Measurements from ENCODE around the gene GCC1. TPM values are rescaled to one million over a fixed set of nuclear protein-coding genes. Genes with fewer than 3 reads are reported as not detected.
"Not testable (repeated sequence)": the region's sequence is repeated elsewhere in the genome, so short reads cannot be mapped to it uniquely, and the experiment has no call there.

Gene GCC1
- total RNA-seq, 2 donors from 2014 or later: 9.6 to 11.0 TPM

DNA sequence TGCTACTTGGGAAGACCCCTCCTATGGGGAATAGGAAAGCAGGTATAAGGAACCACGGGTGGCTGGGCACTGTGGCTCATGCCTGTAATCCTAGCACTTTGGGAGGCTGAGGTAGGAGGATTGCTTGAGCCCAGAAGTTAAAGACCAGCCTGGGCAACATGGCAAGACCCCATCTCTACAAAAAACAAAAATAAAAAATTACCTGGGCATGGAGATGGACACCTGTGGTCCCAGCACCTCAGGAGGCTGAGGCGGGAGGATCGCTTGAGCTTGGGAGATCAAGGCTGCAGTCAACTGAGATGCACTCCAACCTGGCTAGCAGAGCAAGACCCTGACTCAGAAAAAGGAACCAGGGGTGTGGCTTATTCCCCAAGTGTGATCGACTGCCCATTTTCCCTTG is 7.2 kb upstream of the GCC1 start:
- intact Hi-C loops (cut with DNase I): no loop called here
- DNase-seq (ENCODE audit: low spot score): no peak

DNA sequence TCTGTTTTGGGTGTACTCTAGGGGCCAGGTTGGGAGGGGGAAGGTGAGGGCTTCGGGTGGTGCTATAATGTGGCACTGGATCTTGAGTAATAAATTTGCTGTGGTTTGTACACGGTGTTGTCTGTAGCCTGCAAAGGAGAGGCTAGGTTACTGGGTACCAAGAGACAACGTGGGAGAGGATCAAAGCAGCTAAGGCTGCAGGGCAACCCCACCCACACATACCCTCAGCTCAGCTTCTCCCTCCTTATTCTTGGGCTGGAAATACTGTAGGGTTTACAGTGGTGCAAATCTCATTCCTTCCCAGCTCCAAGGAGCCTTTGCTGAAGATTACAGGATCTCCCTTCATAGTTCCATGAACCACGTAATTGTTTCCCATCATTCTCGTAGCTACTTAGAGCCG is 6.2 kb upstream of the GCC1 start:
- intact Hi-C loops (cut with DNase I): no loop called here
- DNase-seq (ENCODE audit: low spot score): no peak

DNA sequence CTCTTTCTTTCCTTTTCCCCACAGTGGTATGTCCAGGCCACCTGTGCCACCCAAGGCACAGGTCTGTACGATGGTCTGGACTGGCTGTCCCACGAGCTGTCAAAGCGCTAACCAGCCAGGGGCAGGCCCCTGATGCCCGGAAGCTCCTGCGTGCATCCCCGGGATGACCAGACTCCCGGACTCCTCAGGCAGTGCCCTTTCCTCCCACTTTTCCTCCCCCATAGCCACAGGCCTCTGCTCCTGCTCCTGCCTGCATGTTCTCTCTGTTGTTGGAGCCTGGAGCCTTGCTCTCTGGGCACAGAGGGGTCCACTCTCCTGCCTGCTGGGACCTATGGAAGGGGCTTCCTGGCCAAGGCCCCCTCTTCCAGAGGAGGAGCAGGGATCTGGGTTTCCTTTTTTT is 5.8 kb upstream of the GCC1 start:
- no peak for DNase-seq (ENCODE audit: low spot score)
- intact Hi-C loops (cut with DNase I): no loop called here

DNA sequence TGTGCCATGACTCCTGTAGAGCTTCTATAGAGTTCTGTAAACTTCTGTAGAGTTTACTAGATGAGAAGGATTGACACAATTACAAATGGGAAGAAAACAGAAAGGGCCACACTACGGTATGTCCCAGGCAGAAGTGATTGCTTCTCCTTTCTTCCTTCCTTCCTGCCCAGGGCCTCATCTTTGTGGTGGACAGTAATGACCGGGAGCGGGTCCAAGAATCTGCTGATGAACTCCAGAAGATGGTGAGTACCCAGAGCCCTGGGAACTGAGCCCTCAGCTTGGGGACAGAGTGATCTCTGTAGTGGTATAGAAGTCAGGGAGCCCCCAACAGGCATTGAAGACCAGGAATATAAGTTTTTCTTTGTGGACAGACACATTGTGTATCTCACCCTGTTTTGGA is 4.5 kb upstream of the GCC1 start:
- intact Hi-C loops (cut with DNase I): loop anchor here in 1 of 2 donors (5.0 kb wide), 1 partner anchor 62 kb away; the partner anchor contains the start of gene SND1
- DNase-seq (ENCODE audit: low spot score): no peak

DNA sequence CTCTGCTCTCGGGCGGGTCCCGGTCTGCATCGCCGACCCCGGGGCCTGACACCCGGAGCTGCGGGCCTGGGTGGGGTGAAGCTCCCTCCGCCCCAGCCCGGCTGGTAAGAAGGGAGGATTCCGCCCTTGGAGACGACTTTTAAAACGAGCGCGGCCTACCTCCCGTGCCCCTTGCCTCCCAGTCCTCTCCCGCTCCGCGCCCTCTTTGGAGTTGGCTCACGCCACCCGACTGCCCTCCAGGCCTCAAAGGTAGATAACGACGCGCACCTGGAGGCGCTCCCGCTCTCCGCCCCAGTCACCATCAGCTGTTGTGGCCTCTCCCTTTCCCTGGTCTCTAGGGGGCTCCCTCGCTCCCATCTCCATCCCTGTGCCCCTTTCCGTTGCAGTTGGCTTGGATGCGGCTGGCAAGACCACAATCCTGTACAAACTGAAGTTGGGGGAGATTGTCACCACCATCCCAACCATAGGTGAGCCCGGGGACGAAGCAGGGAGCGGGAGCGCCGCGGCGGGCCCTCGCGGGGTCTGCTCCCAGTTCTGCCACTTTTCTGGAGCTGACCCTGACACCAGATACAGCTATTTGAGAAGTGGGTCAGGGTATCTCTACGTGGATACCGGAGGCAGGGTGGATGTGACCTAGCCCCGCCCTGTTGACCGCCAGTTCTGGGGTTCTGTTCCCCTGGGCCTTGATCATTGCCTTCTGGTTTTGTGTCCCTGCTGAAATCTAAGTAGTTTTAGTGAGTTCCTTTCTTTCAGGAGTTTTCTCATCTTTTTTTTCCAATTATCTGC is 3.5 kb upstream of the GCC1 start:
- intact Hi-C loops (cut with DNase I): loop anchor here in 1 of 2 donors (5.0 kb wide), 1 partner anchor 63 kb away; the partner anchor contains the start of gene SND1
- DNase-seq (ENCODE audit: low spot score): peak; percentile 80

DNA sequence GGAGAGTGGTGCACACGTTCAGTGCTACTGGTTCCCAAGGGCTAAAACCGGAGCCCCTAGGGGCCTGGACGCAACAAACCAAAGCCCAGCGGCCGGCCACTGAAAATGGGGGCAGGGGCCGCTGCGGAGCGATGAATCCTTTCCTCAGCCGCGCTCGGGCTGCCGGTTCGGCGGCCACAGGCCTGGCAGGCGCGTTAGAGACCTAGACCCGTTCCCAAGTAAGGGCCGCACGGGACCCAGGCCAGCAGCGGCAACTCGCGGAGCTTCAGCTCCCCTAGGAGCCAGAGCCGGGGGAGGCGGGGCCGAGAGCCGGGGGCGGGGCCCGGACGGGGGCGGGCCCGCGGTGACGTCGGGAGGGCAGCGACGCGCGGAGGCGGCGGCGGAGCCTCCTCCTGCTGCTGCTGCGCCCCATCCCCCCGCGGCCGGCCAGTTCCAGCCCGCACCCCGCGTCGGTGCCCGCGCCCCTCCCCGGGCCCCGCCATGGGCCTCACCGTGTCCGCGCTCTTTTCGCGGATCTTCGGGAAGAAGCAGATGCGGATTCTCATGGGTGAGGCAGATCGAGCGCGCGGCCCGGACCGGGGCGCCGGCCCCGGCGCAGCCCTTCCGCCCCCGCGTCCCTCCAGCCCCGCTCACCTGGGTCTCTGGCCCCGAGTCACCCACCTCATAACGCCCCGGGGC is 2.8 kb upstream of the GCC1 start, which contains the start of gene ARF5:
ARF5 (plus strand) TSS at position 393 of the 678 bp plus-strand sequence; CDS start at position 481, 88 bp downstream.
- intact Hi-C loops (cut with DNase I): loop anchor here in 1 of 2 donors (5.0 kb wide), 1 partner anchor 64 kb away; the partner anchor contains the start of gene SND1
- DNase-seq (ENCODE audit: low spot score): peak; percentile 96

DNA sequence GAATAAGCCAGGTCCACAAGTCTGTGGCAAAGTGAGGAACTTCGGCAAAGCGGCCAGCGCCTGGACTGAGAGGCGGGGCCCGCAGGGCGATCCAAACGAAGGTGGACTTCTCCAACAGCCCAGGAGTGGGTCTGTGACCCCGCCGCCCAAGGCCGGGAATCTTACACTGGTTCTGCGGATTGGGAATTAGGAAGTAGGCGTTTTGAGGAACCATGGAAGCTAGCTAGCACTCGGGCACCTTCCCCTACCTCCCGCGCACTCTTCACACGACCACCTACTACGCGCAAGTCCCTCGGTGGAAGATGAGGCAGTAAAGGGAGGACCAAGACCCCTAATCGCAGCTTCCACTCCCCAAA is 2.2 kb upstream of the GCC1 start:
- peak; percentile 82 for DNase-seq (ENCODE audit: low spot score)
- intact Hi-C loops (cut with DNase I): loop anchor here in 1 of 2 donors (5.0 kb wide), 1 partner anchor 65 kb away; the partner anchor contains the start of gene SND1

DNA sequence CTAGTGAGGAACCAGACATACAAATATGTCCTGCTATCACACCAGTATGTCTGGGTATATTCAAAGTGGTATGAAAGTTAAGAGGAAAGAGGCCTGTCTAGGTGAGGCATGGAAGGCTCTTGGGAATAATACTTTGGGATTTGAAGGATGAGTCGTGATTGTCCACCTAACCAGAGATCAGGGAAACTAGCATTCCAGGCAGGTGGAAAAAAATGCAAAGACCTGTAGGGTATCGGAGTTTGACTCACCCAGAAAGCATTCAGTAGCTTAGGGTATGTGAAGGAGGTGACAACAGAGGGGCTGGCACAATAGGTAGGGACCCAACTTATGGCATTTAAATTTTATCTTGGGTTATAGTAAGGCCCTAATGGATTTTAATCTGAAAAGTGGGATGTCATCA is 950 bp upstream of the GCC1 start:
- intact Hi-C loops (cut with DNase I): loop anchor here in 1 of 2 donors (5.0 kb wide), 1 partner anchor 66 kb away; the partner anchor contains the start of gene SND1
- DNase-seq (ENCODE audit: low spot score): no peak

DNA sequence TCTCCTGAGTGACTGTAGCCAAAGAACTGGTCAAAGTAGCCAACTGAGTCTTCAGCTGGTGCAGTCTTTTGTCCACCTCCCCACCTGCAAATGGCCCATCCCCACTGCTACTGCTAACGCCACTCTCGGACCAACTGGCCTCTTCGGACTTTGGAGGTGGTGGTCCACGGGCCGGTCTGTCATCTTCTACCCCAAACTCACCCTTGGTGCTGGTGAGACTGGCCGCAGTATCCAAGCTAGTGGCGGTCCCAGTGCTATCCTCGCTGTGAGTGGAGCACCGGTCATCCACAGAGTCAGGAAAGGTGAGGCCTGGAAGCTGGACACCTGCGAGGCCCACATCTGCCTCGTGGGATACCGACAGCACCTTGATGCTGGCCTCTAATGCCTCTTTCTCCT is 750 bp downstream of the GCC1 start:
- intact Hi-C loops (cut with DNase I): loop anchor here in 1 of 2 donors (5.0 kb wide), 1 partner anchor 68 kb away; the partner anchor contains the start of gene SND1
- no peak for DNase-seq (ENCODE audit: low spot score)

DNA sequence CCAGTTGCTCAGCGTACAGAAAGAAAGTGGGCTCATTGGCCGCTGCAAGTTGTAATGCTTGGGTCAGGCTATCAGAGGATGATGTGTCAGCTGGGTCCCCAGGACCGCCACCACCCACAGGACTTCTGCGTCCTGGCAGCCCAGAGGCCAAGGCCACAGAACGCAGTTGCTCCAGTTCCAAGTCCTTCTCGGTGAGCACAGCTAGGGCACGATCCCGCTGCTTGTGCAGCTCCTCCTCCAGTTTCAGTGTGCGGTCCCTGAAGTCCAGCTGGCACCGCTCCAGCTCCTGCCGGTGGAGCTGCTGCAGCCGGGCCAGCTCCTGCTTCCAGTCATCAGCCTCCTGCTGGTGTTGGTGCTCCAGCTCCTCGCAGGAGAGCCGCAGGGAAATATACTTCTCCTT is 3.0 kb downstream of the GCC1 start:
- peak; percentile 84 for DNase-seq (ENCODE audit: low spot score)
- intact Hi-C loops (cut with DNase I): no loop called here

DNA sequence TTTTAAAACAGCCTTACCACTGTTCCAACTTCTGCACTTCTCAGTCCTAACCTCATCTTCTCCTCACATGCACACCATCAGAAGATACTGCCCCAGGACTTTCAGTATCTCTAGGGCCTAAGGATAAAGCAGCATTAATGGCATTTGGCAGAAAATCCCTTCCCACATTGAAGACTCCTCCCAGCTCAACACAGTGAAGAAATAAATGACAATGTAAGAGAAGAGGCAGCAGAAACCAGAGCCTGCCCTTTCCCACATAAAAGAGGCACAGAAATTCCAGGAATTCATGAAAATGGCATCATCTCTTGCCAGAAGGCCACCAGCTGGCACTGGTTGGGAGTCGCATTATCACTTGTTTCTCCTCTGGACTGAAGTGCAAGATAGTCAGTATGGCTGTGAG is 3.7 kb downstream of the GCC1 start:
- intact Hi-C loops (cut with DNase I): no loop called here
- no peak for DNase-seq (ENCODE audit: low spot score)

DNA sequence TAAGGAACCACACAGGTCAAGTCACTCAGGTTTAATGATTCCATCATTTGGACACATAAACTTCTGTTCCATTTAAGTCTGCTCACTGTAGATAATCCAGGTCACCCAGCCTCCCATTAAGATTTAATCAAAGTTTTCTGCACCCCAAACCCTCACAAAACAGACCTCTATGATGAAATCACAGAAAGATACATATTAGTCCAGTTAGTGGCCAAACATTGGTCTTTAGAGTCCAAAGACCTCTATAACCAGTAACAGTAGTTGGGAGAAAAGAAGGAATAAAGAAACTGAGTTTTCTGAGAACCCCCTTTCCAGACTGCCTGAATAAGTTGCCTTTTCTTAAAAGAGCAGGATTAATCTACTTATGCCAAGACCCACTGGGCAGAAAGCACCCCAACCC is 4.8 kb downstream of the GCC1 start:
- DNase-seq (ENCODE audit: low spot score): no peak
- intact Hi-C loops (cut with DNase I): no loop called here

DNA sequence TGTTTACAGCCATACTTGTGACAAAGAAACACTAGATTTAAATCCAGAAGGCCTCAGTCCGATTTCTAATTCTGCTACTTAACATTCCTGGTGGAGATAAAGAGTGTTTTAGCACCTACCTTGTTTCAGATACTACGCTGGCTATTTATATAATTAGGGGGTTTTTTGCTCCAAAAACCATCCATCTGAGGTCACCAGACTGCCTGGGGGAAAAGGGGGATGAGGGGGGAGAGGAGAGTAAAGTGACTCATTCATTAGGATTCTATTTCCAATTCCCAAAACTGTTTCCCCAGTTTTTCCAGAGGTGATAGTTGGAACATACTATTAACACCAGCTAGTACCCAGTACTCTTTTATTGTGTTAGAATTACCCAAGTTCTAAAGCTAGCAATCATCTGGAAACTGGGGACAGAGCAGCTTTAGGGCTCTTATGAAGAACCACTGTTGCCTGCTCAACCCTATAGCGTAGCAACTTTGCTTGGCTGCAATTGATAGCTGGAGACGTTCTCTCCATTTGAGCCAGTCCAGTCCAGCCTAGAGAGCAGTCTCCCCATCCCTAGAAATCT is 6.6 kb downstream of the GCC1 start:
- no peak for DNase-seq (ENCODE audit: low spot score)
- intact Hi-C loops (cut with DNase I): loop anchor here in 1 of 2 donors (5.0 kb wide), 1 partner anchor 619 kb away; no protein-coding TSS in a partner anchor

DNA sequence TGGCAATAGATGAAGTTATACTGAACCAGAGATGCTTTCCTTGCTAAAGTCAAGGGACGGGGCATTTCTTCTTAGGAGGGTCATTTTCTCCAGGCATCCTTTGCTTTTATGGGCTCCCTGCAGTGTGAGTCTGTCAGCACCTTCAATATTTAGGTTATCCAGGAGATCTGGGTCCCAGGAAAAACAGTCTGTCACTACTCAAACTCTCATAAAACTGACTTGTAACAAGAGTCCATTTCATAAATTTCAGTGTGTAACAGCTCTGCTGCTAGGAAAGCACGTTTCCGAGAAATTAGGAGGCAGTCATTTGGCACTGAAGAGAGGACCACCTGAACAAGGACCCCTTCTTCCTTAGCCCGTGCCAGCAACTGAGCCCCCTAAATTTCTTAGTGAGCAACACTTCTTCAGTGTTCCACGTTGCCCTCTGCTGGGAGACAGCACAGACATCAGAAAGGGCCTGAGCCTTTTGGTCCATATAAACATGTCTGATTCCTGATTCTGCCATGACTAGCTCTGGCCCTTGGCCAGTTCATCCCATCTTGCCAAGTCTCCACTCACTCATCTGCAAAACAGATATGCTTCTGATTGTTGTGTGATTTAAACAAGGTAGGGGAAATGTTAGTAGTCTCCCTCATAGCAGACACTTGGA is 7.2 kb downstream of the GCC1 start:
- no peak for DNase-seq (ENCODE audit: low spot score)
- intact Hi-C loops (cut with DNase I): loop anchor here in 1 of 2 donors (5.0 kb wide), 1 partner anchor 619 kb away; no protein-coding TSS in a partner anchor

DNA sequence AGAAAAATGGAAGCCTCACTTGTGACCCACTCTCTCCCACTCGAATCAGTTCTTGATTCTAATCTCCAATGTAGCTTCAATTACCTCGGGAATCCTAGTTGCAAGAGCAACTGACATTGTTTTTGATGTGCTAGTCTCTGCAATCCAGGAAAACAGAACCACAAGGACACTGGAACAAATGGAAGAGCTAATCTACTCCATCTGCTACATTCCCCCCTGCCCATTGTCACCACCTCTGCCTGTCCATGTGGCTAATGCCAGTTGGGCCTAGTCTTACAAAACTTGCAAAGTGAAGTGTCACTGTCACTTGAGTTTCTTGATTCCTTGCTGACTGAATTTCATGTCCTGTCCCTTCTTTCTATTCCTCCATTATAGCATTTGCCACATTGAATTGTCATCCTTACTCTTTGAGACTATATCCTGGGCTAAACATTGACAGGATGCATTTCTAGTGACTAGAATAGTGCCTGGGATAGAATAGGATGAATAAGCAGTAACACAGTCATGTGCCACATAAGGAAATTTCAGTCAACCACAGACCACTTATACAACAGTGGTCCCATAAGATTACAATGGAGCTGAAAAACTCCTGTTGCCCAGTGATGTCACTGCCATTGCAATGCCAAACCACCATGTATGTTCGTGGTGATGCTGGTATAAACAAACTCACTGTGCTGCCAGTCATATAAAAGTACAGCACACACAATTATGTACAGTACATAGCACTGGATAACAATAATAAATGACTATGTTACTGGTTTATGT is 13.5 kb downstream of the GCC1 start:
- intact Hi-C loops (cut with DNase I): no loop called here

DNA sequence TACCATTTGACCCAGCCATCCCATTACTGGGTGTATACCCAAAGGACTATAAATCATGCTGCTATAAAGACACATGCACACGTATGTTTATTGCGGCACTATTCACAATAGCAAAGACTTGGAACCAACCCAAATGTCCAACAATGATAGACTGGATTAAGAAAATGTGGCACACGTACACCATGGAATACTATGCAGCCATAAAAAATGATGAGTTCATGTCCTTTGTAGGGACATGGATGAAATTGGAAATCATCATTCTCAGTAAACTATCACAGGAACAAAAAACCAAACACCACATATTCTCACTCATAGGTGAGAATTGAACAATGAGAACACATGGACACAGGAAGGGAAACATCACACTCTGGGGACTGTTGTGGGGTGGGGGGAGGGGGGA is 17.4 kb downstream of the GCC1 start:
- intact Hi-C loops (cut with DNase I); DNase-seq (ENCODE audit: low spot score): not testable (repeated sequence)

More for the DNA sequence above, 13.5 kb downstream of the GCC1 start:
- DNase-seq (ENCODE audit: low spot score): no peak

DNA sequence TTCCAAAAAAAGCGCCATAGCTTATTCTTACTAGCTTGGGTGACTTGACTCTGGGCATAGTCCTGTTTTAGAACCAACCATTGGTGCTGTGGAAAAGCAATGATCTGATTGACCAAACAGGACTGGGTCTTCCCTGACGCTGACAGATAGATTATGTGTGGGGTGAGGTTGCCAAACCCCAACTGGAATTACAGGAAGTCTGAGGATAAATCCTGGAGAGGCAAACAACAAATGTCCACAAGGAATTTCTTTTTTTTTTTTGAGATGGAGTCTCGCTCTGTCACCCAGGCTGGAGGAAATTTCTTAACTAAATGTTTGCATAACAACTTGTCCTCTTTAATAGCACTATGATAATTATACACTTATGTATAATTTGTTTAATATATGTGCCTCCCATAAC is 19.2 kb downstream of the GCC1 start:
- DNase-seq (ENCODE audit: low spot score): no peak
- intact Hi-C loops (cut with DNase I): no loop called here

DNA sequence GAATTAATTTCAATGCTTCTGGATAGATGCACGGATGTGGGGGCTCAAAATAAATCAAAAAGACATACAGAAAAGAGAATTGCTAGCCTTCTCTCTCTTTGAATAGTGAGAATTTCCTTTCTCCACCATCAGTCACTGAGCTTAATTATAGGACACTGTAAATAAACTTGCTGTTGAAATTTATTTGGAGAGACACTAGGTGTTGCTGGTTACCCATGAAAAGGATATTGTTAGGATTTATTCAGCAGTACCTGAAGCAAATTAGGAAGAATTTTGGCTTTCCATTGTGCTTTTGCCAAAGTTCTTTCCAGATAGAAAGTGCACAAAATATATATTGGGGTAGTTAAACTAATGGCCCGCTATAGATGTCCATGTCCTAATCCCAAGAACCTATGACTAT is 27.6 kb downstream of the GCC1 start:
- intact Hi-C loops (cut with DNase I): no loop called here
- no peak for DNase-seq (ENCODE audit: low spot score)

DNA sequence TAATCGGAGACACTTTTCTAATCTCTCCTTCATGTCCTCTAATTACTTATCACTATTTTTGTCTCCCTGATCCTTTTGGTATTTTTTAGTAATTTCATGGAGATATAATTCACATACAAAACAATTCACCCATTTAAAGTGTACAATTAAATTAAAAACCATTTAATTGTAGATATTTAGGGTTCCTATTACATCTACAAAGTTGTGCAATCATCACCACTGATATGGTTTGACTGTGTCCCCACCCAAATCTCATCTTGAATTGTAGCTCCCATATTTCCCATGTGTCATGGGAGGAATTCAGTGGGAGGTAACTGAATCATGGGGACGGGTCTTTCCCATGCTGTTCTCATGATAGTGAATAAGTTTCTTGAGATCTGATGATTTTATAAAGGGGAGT is 29.0 kb downstream of the GCC1 start:
- DNase-seq (ENCODE audit: low spot score): no peak
- intact Hi-C loops (cut with DNase I): no loop called here

Data from posterior vena cava (tissue), 2 donors.